GM18520 (cell line): ENCODE results near the gene TDRD12.
"Not testable (repeated sequence)": the region's sequence is repeated elsewhere in the genome, so short reads cannot be mapped to it uniquely, and the experiment has no call there.

ENCODE experiments used
- ATAC-seq: cut with Tn5 transposase; IDR thresholded peaks from one replicate; pipeline ENCODE4 v1.9.1; 2021; ENCODE audit not compliant: unreplicated experiment

Gene TDRD12

GRCh38 chr19:32828643-32829344 is 109.2 kb downstream of the TDRD12 start:
- ATAC-seq: no peak

- no peak for ATAC-seq
Observed at GRCh38 chr19:32829345-32829896, 109.9 kb downstream of the TDRD12 start.

GRCh38 chr19:32830231-32831014 is 110.9 kb downstream of the TDRD12 start:
- no peak for ATAC-seq

GRCh38 chr19:32831611-32832010 is 112.0 kb downstream of the TDRD12 start:
- ATAC-seq: no peak

- not testable (repeated sequence) for ATAC-seq
Observed at GRCh38 chr19:32832094-32832493, 112.5 kb downstream of the TDRD12 start.

GRCh38 chr19:32832825-32833224 is 113.3 kb downstream of the TDRD12 start:
- ATAC-seq: not testable (repeated sequence)

GRCh38 chr19:32833388-32833787 is 113.8 kb downstream of the TDRD12 start:
- not testable (repeated sequence) for ATAC-seq

- ATAC-seq: no peak
Observed at GRCh38 chr19:32837531-32837930, 118.0 kb downstream of the TDRD12 start.

- no peak for ATAC-seq
Observed at GRCh38 chr19:32842061-32842460, 122.5 kb downstream of the TDRD12 start.

- no peak for ATAC-seq
Observed at GRCh38 chr19:32843716-32844245, 124.2 kb downstream of the TDRD12 start.

- ATAC-seq: not testable (repeated sequence)
Observed at GRCh38 chr19:32848035-32848434, 128.5 kb downstream of the TDRD12 start.

GRCh38 chr19:32852216-32852615 is 132.6 kb downstream of the TDRD12 start:
- ATAC-seq: no peak

GRCh38 chr19:32856818-32857217 is 137.3 kb downstream of the TDRD12 start:
- ATAC-seq: not testable (repeated sequence)

- no peak for ATAC-seq
Observed at GRCh38 chr19:32857584-32857983, 138.0 kb downstream of the TDRD12 start.

GRCh38 chr19:32858155-32858554 is 138.6 kb downstream of the TDRD12 start:
- no peak for ATAC-seq

- no peak for ATAC-seq
Observed at GRCh38 chr19:32858559-32858958, 139.0 kb downstream of the TDRD12 start.

GRCh38 chr19:32859591-32859990 is 140.0 kb downstream of the TDRD12 start:
- no peak for ATAC-seq

- ATAC-seq: no peak
Observed at GRCh38 chr19:32861596-32861995, 142.0 kb downstream of the TDRD12 start.

GRCh38 chr19:32862173-32862572 is 142.6 kb downstream of the TDRD12 start:
- ATAC-seq: no peak

- ATAC-seq: no peak
Observed at GRCh38 chr19:32862741-32863140, 143.2 kb downstream of the TDRD12 start.

GRCh38 chr19:32863301-32863700 is 143.7 kb downstream of the TDRD12 start:
- ATAC-seq: no peak

GRCh38 chr19:32863841-32864240 is 144.3 kb downstream of the TDRD12 start:
- no peak for ATAC-seq
